Measurements from ENCODE around the gene ACSF2.

The ACSF2 gene

DNA sequence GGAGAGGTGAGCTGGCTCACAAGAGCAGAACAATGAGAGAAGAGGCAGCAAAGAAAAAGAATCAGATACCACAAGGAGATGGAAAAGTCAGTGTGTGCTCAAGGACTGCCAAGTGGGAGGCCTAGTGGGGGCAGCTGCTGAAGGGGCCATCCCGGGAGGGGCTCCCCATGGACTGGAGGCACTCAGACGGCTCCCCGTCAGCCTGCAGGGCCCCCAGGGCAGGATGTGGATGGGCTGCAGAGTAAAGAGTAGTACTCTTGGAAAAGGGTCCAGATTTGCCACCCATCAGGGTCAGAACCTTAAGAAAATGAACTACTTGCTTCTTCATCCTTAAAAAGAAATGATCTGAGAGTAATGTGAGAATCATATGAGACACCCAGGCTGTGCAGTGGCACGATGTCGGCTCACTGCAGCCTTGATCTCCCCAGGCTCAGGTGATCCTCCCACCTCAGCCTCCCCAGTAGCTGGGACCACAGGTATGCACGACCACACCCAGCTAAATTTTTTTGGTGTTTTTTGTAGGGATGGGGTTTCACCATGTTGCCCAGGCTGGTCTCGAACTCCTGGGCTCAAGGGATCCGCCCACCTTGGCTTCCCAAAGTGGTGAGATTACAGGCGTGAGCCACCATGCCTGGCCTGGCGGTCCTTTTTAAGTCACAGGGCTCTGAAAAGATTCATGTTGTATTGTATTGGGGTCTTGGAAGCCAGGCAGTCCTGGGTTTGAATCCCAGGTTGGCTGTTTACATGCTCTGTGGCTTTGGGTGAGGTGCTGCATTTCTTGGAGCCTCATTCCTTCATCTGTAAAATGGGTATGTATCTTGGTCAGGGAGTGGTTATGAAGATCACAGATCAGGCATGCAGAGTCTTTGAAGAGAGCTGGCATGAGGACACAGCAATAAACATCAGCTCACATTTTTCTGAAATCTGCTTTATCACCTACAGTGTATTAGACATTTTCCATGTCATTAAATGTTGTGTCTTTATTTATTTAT, 15.1 kb downstream of the ACSF2 start:
- no peaks in the 10 kb centered on the region for H3K9me3 ChIP-seq
- TF ChIP-seq, protein P1, sequence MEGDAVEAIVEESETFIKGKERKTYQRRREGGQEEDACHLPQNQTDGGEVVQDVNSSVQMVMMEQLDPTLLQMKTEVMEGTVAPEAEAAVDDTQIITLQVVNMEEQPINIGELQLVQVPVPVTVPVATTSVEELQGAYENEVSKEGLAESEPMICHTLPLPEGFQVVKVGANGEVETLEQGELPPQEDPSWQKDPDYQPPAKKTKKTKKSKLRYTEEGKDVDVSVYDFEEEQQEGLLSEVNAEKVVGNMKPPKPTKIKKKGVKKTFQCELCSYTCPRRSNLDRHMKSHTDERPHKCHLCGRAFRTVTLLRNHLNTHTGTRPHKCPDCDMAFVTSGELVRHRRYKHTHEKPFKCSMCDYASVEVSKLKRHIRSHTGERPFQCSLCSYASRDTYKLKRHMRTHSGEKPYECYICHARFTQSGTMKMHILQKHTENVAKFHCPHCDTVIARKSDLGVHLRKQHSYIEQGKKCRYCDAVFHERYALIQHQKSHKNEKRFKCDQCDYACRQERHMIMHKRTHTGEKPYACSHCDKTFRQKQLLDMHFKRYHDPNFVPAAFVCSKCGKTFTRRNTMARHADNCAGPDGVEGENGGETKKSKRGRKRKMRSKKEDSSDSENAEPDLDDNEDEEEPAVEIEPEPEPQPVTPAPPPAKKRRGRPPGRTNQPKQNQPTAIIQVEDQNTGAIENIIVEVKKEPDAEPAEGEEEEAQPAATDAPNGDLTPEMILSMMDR (IDR thresholded peaks at IDR 0.05) = no peak
- H3K4me3 ChIP-seq (ENCODE audit: low read depth in 1 of 2, low read length in 1 of 2) = no peak overlapping the region
- H3K4me1 ChIP-seq (ENCODE audit: control insufficient read depth in 1 of 2, insufficient read depth in 1 of 2, low read depth in 1 of 2, low read length in 1 of 2) = no peaks in the 10 kb centered on the region
- no peaks in the 10 kb centered on the region for H3K27me3 ChIP-seq
- H3K27ac ChIP-seq = no peak overlapping the region
- H3K36me3 ChIP-seq = no peaks in the 10 kb centered on the region

DNA sequence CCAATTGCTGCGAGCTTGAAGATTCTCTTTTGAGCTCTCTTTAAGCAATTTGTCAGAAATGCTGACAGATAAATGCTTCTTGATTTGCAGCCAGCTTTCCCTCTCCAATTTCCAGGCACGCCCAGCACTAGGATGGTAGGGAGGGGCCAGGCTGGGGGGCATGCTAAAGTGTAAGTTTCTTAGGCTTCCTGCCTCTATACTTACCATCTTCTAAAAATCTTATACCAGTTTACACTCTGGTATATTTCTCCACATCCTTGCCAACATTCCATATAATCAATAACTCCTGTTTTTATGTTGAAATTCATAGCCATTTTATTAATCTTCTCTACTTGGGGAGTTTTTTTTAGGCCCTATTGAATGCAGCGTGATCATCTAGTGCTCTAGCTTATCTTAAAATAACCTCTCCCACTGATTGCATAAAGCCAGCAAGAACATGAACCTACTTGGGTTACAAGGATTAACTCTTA, 17.5 kb downstream of the ACSF2 start:
- Histone ChIP-seq H3K27me3 (no peaks in the 10 kb centered on the region), H3K27ac (no peak overlapping the region), H3K4me3 (ENCODE audit: low read depth in 1 of 2, low read length in 1 of 2) (no peak overlapping the region), H3K9me3 (no peaks in the 10 kb centered on the region), H3K4me1 (ENCODE audit: control insufficient read depth in 1 of 2, insufficient read depth in 1 of 2, low read depth in 1 of 2, low read length in 1 of 2) (no peaks in the 10 kb centered on the region), H3K36me3 (no peaks in the 10 kb centered on the region)
- TF ChIP-seq, protein P1 (IDR thresholded peaks at IDR 0.05) = no peak

- TF ChIP-seq, protein P1 (IDR thresholded peaks at IDR 0.05) = no peak
- Histone ChIP-seq H3K9me3 (no peaks in the 10 kb centered on the region), H3K27me3 (no peaks in the 10 kb centered on the region), H3K4me3 (ENCODE audit: low read depth in 1 of 2, low read length in 1 of 2) (no peak overlapping the region), H3K27ac (no peak overlapping the region), H3K4me1 (ENCODE audit: control insufficient read depth in 1 of 2, insufficient read depth in 1 of 2, low read depth in 1 of 2, low read length in 1 of 2) (no peaks in the 10 kb centered on the region), H3K36me3 (no peaks in the 10 kb centered on the region)
Observed at GRCh38 chr17:50444841-50445715, 19.1 kb downstream of the ACSF2 start.

- Histone ChIP-seq H3K4me1 (ENCODE audit: control insufficient read depth in 1 of 2, insufficient read depth in 1 of 2, low read depth in 1 of 2, low read length in 1 of 2) (no peaks in the 10 kb centered on the region), H3K4me3 (ENCODE audit: low read depth in 1 of 2, low read length in 1 of 2) (no peak overlapping the region), H3K36me3 (no peaks in the 10 kb centered on the region), H3K27me3 (no peaks in the 10 kb centered on the region), H3K27ac (no peak overlapping the region), H3K9me3 (no peaks in the 10 kb centered on the region)
- TF ChIP-seq, protein P1 (IDR thresholded peaks at IDR 0.05) = no peak
Observed at GRCh38 chr17:50445730-50446325, 19.8 kb downstream of the ACSF2 start.

- no peak overlapping the region for H3K27ac ChIP-seq
- H3K4me1 ChIP-seq (ENCODE audit: control insufficient read depth in 1 of 2, insufficient read depth in 1 of 2, low read depth in 1 of 2, low read length in 1 of 2) = peaks cover 8 to 9% of the 10 kb centered on the region in 2 experiments
- H3K36me3 ChIP-seq = no peaks in the 10 kb centered on the region
- no peak overlapping the region for H3K4me3 ChIP-seq (ENCODE audit: low read depth in 1 of 2, low read length in 1 of 2)
- TF ChIP-seq, protein P1 (IDR thresholded peaks at IDR 0.05) = no peak
- H3K9me3 ChIP-seq = no peaks in the 10 kb centered on the region
- no peaks in the 10 kb centered on the region for H3K27me3 ChIP-seq
Observed at GRCh38 chr17:50447870-50448595, 22.0 kb downstream of the ACSF2 start.
